HUDEP-2 (cell line): ENCODE measurements around the gene PACS1.
A peak's percentile ranks its signal among the peaks of the same experiment; 100 is the strongest.

ENCODE experiments used
- DNase-seq, 76 experiments: peaks; one replicate each; lab custom pipeline; 2025; ENCODE audit not compliant: unreplicated experiment in 76 of 76; lab: John Stamatoyannopoulos, UW

The PACS1 gene

DNA sequence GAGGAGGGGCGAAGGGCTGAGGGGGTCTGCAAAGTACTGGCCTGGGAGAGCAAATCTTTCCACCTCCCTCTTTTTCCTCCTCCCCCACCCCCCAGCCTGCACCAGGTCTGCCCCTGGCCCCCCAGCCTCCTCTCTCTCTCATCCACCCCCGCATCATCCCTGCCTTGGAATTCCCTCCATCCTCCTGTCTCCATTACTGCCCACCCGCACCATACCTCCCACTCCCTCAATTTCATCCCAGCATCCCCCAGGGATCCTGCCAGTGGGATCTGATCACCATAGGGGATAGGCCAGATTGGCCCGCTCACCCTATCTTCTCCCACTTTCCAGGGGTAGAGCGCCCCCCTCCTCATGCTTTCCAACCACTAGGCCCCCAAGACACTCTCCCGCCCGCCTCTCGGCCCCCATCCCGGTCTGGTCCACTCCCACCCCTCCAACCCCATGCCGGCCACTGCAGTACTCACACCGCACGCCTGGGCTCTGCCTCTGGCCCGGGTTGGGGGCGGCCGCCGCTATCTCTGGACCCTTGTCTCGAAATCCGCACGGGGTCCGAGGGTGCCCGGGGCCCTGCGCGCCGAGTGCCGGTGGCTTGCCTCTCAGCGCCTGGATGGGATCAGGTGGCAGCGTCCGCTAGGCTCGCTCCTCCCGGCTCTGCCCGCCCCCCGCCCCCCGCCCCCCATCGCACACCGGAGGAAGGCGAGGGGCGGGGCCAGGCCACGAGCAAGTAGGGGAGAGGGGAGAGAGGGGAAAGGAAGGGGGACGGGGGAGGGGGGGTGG lies 21.3 kb upstream of the PACS1 start, which contains the start of gene GAL3ST3:
Gene GAL3ST3 (minus strand): TSS at position 615 of the 777 bp plus-strand sequence. CDS start 3,746 bp downstream, outside the sequence.
- no peak for DNase-seq

DNA sequence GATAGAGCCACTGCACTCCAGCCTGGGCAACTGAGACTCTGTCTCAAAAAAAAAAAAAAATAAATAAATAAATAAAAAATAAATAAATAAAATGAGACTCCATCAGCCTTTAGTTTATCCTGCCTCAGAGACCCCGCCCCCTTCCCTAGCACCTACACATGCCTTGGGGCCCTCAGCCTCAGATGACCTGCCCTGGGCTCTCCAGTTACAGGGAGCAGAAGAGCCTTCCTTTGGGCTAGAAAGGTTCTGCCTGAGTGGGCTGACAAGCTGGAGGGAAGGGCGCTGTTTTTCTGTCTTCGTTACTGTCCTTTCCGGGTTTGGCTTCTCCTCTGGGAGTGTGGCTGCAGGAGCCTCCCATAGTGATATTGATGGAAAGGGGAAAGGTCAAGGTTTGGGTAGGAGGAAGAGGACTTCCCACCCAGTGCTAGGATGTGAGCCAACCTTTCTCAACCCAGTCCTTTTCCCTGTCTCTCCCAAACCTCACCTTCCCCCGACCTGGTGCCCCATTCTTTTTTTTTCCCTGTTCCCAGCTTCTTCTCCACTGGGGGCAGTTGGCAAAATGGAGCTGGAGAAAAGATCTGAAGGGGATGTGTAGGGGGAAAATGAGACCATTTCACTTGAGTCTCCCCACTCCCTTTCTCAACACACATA lies 19.4 kb upstream of the PACS1 start:
- DNase-seq: no peak

DNA sequence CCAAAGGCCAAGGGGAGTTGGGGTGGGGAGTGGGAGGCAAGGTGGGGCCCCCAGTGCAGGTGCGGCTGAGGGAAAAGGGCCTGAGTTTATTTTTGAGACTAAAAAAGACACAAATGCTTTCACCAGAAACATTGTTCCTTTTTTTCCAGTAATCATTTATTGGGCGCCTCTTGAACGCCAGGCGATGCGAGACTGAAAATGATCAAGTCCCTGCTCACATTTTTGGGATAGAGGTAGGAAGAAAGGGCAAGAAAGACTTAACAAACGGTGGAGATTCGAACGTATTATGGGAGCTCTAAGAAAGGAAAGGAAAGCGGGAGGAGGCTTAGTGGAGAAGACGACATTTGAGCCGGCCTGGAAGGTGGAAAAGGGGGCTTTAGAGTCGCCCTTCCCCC lies 18.7 kb upstream of the PACS1 start:
- DNase-seq: no peak

DNA sequence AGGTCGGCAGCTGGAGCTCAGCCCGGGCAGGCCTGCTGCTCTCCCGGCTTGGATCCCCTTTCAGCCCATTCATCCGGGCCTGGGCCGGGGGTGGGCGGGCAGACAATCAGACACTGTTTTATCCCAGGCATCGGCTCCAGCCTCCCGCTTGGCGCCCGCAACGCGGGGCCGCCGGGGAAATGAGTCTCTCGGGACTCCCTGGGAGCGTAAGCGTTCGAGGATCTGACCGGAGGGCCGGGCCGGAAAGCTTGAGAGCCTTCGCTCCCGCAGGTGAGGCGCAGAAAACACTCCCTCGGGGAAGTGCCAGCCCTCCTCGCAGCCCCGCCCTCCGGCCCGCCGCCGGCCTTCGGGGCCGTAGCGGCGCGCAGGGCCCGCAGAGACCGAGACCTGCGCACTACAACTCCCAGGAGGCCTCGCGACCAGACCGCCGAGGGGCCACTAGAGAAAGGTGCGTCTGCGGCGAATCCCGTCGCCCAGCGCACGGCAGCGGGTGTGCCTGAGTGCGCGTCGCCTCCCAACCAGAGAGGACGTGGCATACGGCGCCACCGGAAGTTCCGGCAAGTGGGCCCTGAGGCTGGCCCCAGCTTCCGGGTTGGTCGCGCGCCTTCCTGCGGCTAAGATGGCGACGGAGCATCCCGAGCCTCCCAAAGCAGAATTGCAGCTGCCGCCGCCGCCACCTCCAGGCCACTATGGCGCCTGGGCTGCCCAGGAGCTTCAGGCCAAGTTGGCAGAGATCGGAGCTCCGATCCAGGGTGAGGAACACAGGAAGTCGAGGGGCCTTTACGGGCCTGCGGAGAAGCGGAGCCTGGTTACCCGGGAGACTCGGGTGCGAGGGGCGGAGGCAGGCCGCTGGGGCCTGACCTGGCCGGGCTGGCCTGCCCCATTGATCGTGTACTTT lies 18.1 kb upstream of the PACS1 start, which contains the start of gene SF3B2:
Gene SF3B2 (plus strand): TSS at position 599 of the 898 bp plus-strand sequence. CDS start 21 bp downstream, at position 620.
- DNase-seq: peak in 75 of 76 experiments; percentile 40 to 97 (median 94)

DNA sequence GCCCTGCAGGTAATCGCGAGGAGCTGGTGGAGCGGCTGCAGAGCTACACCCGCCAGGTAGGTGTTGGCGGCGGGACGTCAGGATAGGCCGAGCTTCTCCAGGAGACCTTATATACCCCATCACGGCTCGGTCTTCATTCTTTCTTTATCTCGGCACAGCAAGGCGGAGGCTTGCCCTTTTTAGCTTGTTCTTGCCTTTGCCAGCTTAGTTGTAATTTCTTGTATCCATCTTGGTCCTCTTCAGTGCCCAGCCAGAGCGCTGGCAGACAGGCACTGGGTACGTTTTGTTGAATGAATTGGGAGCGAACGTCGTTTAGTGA lies 17.4 kb upstream of the PACS1 start:
- DNase-seq: peak in 1 of 76 experiments; percentile 6

DNA sequence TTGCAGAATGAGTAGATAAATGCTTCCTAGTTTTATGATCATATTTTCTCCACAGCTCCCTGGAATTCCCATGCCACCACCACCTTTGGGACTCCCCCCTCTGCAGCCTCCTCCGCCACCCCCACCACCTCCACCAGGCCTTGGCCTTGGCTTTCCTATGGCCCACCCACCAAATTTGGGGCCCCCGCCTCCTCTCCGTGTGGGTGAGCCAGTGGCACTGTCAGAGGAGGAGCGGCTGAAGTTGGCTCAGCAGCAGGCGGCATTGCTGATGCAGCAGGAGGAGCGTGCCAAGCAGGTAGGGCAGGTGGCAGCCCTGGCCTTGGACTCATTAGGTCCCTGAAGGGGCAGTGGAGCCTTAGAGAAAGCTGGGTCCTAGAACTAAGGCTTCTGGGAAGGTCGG lies 15.1 kb upstream of the PACS1 start:
- no peak for DNase-seq

DNA sequence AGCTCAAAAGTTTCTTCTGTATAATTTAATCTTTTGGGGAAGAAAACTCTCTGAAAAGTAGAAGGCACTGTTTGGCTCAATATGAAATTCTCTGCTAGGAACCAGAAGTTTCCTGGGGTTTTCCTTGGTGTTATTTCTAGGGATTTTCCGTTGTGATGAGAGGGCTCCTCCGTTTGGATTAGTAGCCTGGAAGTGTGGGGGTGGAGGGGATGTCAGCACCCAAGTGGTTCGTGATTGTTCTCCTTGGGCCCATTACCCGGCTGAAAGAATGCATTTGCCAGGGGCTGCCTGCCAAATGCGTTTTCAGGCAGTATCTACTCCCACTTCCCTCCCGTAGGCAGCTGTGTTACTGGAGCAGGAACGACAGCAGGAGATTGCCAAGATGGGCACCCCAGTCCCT lies 13.6 kb upstream of the PACS1 start:
- no peak for DNase-seq

DNA sequence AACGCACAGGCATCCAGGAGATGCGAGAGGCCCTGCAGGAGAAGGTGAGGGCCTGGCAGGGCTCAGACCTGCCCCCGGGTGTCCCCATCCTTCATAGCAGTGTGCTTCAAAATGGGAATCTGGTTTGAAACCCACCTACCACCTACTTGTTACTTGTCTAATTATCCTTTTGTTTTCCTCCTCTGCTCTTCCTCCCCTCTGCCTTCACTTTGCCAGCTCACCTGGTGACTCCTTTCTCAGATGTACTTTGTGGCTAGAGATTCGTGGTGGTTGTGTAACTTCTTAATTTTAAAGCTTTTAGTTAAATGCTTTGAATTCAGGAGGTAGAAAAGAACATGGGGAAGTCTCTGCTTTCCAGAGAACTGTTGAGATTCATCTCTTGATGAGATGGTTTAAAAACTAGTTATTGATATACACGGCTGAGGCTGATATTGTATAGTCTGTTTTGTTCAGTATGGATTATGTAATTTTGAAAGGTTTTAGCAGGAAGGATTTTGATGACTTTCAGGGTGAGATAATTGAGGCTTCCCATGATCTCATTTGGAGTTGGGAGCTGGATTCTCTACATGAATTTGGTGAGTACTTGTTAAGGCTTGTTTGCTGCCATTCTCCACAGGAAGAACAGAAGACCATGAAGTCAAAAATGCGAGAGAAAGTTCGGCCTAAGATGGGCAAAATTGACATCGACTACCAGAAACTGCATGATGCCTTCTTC lies 9.9 kb upstream of the PACS1 start:
- DNase-seq: no peak

DNA sequence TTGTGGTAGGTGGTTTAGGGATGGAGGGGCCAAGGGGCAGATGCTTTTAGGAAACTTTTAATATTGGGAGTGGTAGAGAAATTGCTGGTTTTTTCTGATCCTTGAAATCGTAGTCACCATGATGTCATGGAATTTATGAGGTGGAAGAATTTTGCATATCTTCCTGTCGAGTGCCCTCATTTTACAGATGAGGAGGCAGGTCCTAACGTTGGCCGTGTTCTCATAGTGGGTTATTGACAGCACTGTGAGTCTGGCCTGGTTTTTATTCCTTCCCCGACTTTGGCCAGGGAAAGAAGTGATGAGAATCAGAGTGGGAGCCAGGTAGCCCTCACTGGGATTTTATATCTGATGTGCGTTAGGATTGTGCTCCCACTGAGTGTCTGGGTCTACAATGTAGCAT lies 8.8 kb upstream of the PACS1 start:
- no peak for DNase-seq

DNA sequence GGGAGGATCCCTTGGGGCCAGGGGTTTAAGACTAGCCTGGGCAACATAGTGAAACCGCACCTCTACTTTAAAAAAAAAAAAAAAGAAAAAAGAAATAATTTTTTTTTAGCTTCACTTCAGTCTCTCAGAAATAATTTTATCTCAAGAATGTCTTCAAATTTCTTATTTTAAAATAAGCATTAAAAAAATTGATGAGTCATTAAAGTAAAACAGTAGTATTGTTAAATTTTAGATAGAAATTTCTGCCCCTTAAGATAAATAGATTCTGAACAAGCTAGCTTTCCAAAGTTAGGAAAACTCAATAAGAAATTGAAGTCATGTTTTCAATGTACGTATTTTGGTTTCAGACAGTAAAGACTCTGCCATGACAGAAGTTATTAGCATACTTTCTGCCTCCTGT lies 7.7 kb upstream of the PACS1 start:
- DNase-seq: no peak

DNA sequence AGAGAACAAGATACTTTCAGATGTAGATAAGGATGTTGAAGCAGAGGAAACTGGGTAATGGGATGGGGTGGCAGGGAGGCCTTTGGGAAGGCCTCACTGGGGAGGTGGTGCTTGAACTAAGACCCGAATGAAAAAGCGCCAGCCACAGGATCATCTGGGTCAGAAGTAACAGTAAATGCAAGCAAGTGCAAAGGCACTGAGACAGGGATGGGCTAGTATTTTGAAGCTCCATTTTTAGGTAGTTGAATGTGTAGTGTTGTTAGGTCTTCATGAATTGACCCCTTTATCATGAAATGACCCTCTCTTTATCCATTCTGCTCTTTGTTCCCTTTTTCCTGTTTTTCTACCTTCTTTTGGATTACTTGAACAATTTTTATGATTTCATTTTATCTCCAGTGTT lies 6.2 kb upstream of the PACS1 start:
- no peak for DNase-seq

DNA sequence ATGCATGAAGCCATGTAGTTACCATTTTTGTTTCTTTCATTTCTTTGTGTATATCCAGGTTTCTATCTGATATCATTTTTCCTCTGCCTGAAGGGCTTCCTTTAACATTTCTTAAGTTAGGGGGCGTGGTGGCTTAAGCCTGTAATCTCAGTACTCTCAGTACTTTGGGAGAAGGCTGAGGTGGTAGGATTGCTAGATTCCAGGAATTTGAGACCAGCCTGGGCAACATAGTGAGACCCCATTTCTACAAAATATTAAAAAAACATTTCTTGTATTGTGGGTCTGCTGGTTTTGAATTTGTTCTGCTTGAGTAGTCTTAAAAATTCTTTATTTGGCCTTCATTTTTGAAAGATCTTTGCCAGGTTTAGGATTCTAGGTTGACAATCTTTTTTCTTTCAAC lies 5.5 kb upstream of the PACS1 start:
- DNase-seq: no peak

DNA sequence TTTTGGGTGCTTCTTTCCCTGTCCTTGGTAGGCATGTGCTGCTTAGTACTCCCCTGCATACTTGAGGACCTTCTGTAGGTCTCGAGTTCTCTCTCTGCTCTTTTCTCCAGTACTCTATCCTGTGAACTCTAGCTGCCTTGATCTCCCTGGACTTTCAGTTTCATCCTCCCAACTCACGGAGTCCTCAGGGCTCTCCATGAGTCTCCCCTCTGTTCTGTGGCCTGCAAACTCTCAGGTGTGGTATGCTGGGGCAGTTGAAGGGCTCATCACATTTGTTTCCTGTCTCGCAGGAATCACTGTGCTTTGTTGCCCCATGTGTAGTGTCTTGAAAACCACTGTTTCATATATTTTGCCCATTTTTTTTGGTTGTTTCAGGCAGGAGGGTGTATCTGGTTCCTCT lies 3.3 kb upstream of the PACS1 start:
- no peak for DNase-seq

DNA sequence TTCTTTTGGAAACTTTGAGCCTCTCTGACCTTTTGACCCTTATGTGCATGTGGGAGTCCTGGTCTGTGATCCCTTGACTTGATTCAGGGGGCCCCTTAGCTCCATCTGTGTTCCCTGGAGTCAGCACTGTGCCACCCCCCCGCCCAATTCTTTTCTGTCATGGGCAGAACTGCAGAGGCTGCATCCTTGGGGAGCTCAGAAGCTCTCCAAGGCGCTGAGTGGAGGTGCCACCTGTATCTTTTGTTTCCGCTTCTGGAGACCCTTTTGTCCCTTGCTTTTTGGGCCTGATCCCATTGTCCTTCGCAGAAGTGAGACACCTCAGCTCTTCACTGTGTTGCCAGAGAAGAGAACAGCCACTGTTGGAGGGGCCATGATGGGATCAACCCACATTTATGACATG lies 2.4 kb upstream of the PACS1 start:
- no peak for DNase-seq

DNA sequence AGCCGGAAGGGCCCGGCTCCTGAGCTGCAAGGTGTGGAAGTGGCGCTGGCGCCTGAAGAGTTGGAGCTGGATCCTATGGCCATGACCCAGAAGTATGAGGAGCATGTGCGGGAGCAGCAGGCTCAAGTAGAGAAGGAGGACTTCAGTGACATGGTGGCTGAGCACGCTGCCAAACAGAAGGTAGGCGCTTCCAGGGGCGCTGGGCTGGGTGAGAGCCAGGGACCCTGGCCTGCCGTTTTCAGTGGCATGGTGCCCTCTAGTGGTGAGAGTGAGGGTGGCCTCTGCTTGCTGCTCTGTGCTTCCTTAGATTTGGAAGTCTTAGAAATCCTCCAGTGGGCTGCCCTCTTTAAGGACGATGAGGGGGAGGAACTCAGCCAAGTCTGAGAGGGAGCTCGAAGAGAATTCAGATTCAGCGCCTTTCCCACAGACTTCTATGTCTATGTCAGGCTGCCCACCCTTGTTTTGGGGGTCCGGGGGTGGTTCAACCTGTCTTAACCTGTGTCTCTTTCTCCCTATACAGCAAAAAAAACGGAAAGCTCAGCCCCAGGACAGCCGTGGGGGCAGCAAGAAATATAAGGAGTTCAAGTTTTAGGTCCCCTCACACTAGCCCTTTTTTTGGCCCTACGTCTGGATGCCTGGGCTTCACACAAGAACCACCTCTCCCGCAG lies 1.8 kb upstream of the PACS1 start:
- peak in 50 of 76 experiments; percentile 7 to 66 (median 44) for DNase-seq

DNA sequence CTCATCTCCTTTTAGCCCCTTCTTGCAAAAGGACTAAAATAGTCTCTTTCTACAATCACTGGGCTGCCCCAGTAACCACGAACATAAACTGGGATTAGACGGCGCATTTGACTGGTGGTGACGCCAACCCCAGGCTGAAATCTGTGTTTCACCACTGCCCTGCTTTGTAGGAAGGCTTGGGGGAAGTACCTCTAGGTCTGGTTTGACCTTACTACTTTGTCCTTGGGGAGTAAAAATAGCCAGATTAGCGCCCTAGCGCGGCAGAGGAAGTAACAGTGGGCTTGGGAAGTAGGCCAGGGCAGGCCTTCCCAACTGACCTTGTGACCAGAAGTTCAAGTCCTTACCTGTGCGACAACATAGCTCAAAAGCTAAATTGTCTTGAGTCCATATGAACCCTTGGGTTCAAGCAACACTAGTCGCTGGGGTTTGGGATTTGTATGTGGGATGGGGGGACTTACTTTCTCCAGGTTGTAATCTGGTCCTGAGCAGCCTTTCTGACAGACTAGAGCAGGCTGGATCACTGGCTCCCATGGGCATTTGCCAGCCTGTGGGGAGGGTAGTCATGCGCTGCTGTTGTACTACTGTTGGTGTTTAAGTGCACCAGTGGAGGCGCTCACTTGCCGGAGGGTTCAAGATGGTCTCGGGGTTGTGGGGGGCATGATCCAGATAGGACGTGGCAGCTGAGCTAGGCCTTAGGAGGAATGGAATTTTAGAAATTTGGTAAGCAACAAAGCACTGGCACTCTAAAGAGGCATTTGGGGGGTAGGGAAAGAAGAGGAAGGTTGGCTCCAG lies 953 bp upstream of the PACS1 start:
- peak in 1 of 76 experiments; percentile 9 for DNase-seq

DNA sequence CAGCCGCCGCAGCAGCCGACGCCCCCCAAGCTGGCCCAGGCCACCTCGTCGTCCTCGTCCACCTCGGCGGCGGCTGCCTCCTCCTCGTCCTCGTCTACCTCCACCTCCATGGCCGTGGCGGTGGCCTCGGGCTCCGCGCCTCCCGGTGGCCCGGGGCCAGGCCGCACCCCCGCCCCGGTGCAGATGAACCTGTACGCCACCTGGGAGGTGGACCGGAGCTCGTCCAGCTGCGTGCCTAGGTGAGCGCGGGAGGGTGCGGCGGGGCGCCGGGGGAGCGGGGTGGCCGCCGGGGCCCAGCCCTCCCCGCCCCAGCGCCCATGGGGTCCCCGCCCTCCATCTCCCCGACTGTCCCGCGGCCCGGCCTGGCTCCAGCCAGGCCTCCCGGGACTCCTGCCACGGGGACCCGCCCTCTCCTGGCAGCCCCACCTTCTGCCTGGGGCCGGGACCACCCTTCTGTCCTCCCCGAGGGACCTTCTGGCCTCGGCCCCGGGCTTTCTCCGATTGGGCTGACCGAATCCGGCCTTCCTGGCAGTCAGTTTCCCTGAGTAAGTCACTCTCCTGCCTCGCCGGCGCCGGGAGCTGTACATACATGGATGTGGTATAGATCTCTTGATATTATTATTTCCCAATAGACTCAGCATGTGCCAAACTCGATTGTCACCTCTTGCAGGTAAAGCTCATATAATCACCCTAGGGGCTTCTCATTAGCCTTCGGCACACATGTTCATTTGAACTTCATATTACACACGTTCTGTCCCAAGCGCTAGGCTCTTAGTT lies 720 bp downstream of the PACS1 start:
- DNase-seq: no peak

DNA sequence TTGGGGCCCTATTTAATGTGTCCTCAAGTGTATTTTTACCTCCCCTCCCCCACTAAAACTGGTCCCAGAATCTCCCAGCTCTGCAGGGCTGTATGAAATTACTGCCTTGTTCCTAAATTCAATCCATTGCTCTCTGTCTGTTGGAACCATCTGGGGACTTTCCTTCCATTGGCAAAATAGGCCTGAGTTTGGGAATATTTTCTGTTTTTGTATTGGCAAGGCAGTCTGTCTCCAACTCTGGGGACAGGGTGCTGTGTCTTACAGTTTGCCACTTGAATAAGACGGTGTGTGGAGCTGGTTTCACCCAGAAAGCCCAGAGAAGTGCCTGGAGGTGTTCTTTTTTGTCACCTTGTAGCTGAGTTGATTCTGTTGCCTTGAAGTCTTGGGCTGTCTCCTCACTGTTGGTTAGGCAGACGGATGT lies 1.3 kb downstream of the PACS1 start:
- DNase-seq: no peak

DNA sequence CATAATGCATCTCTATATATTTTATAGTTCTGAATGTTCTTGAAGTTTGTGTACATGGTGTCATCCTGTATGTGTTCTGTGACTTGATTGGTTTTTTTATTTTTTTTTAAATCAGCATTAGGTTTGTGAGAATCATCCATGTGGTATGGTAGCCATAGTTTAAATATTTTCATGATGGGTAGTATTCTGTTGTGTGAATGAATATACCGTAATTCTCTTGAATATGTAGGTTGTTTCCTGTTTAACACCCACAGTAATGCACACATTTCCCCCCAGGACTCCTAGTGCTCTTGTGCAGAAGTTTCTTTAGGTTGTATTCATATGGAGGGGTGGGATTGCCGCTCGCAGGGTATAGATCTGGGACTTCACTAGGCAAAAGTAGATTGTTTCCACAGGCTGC lies 2.0 kb downstream of the PACS1 start:
- no peak for DNase-seq
